GM19238 (cell line): ENCODE results near the gene METTL1.
"Not testable (repeated sequence)": the region's sequence is repeated elsewhere in the genome, so short reads cannot be mapped to it uniquely, and the experiment has no call there.

Experiments used
- DNase-seq: peaks from one replicate; pipeline ENCODE4 v3.0.0; 2011; ENCODE audit warnings: low spot score; ENCODE audit not compliant: insufficient read length

Gene METTL1

GRCh38 chr12:57797933-57798332 is 26.0 kb upstream of the METTL1 start:
- DNase-seq = no peak

GRCh38 chr12:57796996-57797395 is 25.1 kb upstream of the METTL1 start:
- DNase-seq = no peak

- DNase-seq = no peak
Observed at GRCh38 chr12:57795354-57795753, 23.4 kb upstream of the METTL1 start.

GRCh38 chr12:57793920-57794319 is 22.0 kb upstream of the METTL1 start:
- DNase-seq = no peak

- DNase-seq = no peak
Observed at GRCh38 chr12:57783861-57784260, 12.0 kb upstream of the METTL1 start.

GRCh38 chr12:57783466-57783801 is 11.5 kb upstream of the METTL1 start:
- no peak for DNase-seq

- peak; percentile 74 for DNase-seq
Observed at GRCh38 chr12:57782608-57783465, 10.9 kb upstream of the METTL1 start, which contains the start of gene TSFM. Gene TSFM, plus strand, starts transcription at chr12:57782787. Its CDS starts 15 bp downstream, at chr12:57782802.

- no peak for DNase-seq
Observed at GRCh38 chr12:57782243-57782607, 10.3 kb upstream of the METTL1 start.

GRCh38 chr12:57781801-57782200 is 9.9 kb upstream of the METTL1 start:
- no peak for DNase-seq

- DNase-seq = no peak
Observed at GRCh38 chr12:57781244-57781643, 9.3 kb upstream of the METTL1 start.

GRCh38 chr12:57780284-57780897 is 8.5 kb upstream of the METTL1 start:
- DNase-seq = no peak

- no peak for DNase-seq
Observed at GRCh38 chr12:57779736-57780135, 7.8 kb upstream of the METTL1 start.

GRCh38 chr12:57777911-57778310 is 6.0 kb upstream of the METTL1 start:
- DNase-seq = no peak

- no peak for DNase-seq
Observed at GRCh38 chr12:57777367-57777766, 5.5 kb upstream of the METTL1 start.

GRCh38 chr12:57776247-57776587 is 4.3 kb upstream of the METTL1 start:
- no peak for DNase-seq

GRCh38 chr12:57775563-57776246 is 3.8 kb upstream of the METTL1 start:
- no peak for DNase-seq

GRCh38 chr12:57775044-57775443 is 3.1 kb upstream of the METTL1 start:
- DNase-seq = no peak

GRCh38 chr12:57774634-57775033 is 2.7 kb upstream of the METTL1 start:
- DNase-seq = not testable (repeated sequence)

GRCh38 chr12:57772429-57773322 is 771 bp upstream of the METTL1 start, which contains the start of gene EEF1AKMT3:
Gene EEF1AKMT3, plus strand, starts transcription at chr12:57772614. Its CDS starts 111 bp downstream, at chr12:57772725.
- no peak for DNase-seq

- peak; percentile 86 for DNase-seq
Observed at GRCh38 chr12:57771236-57771872, 551 bp downstream of the METTL1 start.

- no peak for DNase-seq
Observed at GRCh38 chr12:57770734-57771133, 1.2 kb downstream of the METTL1 start.
